Activated naive CD8-positive, alpha-beta T cell treated with anti-CD3 and anti-CD28 coated beads, Interleukin-2, amount 10 ng/mL, durations not matched to agents 7 days and 5 days (primary cell): Measurements from ENCODE around the gene SKP1. TPM values are rescaled to one million over a fixed set of nuclear protein-coding genes. Genes with fewer than 3 reads are reported as not detected.

Experiments used
- ATAC-seq: fragments of 150-1000 bp; cut with Tn5 transposase; one replicate; pipeline ENCODE4 v1.10.0; 2021; ENCODE audit warnings: low read depth, moderate library complexity
- POLR2A ChIA-PET: fragments of 350-600 bp; sonication (Branson Sonifier 250); formaldehyde crosslinking; loops from one replicate; lab custom pipeline; 2021; ENCODE audit warnings: antibody characterized with exemption; lab: Charles Lee
- DNase-seq: peaks from one replicate; pipeline ENCODE4 v3.0.0; 2021
- H3K27ac Mint-ChIP-seq: one replicate; pipeline ENCODE4 v1.8.0; 2022; ENCODE audit warnings: mild to moderate bottlenecking, mixed read lengths
- H3K27me3 Mint-ChIP-seq: one replicate; pipeline ENCODE4 v1.8.0; 2022; ENCODE audit warnings: mild to moderate bottlenecking, moderate library complexity, mixed read lengths
- H3K36me3 Mint-ChIP-seq: one replicate; pipeline ENCODE4 v1.8.0; 2021; ENCODE audit warnings: mild to moderate bottlenecking, mixed read lengths
- H3K4me1 Mint-ChIP-seq: one replicate; pipeline ENCODE4 v1.8.0; 2021; ENCODE audit warnings: mixed read lengths
- H3K4me3 Mint-ChIP-seq: one replicate; pipeline ENCODE4 v1.8.0; 2022; ENCODE audit warnings: mild to moderate bottlenecking, moderate library complexity, mixed read lengths
- H3K9me3 Mint-ChIP-seq: one replicate; pipeline ENCODE4 v1.8.0; 2021; ENCODE audit warnings: mixed read lengths
- total RNA-seq, 2 experiments: library from RNA; stranded (reverse); gene quantifications; one replicate each; pipeline ENCODE4 v1.2.3, GENCODE V29; 2021

Gene SKP1
- total RNA-seq, 2 experiments from 2014 or later = 193 to 206 TPM

DNA sequence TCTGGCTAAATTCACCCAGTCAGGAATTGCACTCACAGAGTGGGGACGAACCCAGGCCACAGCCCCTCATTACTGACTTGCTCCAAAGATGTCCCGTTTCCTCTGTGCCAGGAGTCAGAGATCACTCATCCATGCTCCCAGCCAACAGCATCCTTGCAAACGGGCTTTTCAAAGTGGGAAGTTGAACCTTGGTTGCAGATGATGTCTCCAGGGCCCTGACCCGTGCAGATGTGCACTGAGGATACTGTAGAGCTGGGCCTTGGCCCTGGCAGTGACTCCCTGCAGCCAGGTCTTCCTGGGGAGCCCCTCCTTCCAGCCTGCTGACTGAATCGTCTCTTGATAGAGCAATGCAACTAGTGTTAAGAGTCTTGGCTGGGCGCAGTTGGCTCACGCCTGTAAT is 40.0 kb downstream of the SKP1 start:
- ATAC-seq (no peak), DNase-seq (no peak)
- POLR2A ChIA-PET = interaction anchor here (0.7 to 5.2 kb wide), 8 partner anchors 9 to 93 kb away, joined by 3 to 60 read pairs (median 6); no protein-coding TSS in a partner anchor
- H3K9me3 Mint-ChIP-seq = no peaks in the 10 kb centered on the region
- peak overlapping the region; percentile 83 for H3K27ac Mint-ChIP-seq
- peaks cover 19% of the 10 kb centered on the region for H3K36me3 Mint-ChIP-seq
- H3K4me1 Mint-ChIP-seq = peaks cover 82% of the 10 kb centered on the region
- H3K4me3 Mint-ChIP-seq = peak overlapping the region; percentile 45
- no peaks in the 10 kb centered on the region for H3K27me3 Mint-ChIP-seq

GRCh38 chr5:134136221-134136631 is 40.5 kb downstream of the SKP1 start:
- no peak overlapping the region for H3K27ac Mint-ChIP-seq
- no peaks in the 10 kb centered on the region for H3K9me3 Mint-ChIP-seq
- no peaks in the 10 kb centered on the region for H3K27me3 Mint-ChIP-seq
- no peak for DNase-seq
- H3K4me1 Mint-ChIP-seq = peaks cover 83% of the 10 kb centered on the region
- ATAC-seq = no peak
- H3K4me3 Mint-ChIP-seq = peak overlapping the region; percentile 6
- H3K36me3 Mint-ChIP-seq = peaks cover 16% of the 10 kb centered on the region
- POLR2A ChIA-PET = interaction anchor here (1.1 to 4.8 kb wide), 4 partner anchors 9 to 50 kb away, joined by 3 to 31 read pairs (median 4); no protein-coding TSS in a partner anchor

DNA sequence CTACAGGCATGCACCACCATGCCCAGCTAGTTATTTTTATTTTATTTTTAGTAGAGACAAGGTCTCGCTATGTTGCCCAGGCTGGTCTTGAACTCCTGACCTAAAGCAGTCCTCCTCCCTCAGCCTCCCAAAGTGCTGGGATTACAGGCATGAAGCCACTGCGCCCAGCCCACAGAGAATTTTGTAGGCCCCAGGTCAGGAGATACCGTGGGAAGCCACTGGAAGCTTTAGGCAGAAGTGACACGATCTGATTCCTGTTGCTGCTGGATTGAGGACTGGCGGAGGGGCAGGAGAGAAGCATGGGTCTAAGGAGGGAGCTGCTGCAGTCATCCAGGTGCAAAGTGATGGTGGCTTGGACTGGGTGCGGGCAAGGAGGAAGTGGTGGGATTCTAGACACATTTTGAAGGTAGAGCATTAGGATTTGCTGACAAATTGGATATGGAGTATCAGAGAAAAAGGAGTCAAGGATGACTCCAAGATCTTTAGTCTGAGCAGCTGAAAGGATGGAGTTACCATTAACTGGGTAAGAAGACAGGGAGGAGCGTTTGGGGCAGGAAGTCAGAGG is 41.6 kb downstream of the SKP1 start:
- no peaks in the 10 kb centered on the region for H3K27me3 Mint-ChIP-seq
- no peak for ATAC-seq
- POLR2A ChIA-PET = interaction anchor here (0.6 to 4.8 kb wide), 6 partner anchors 8 to 390 kb away, joined by 3 to 31 read pairs (median 4); partner anchors contain the start of gene TCF7
- H3K4me3 Mint-ChIP-seq = peak overlapping the region; percentile 53
- H3K27ac Mint-ChIP-seq = peak overlapping the region; percentile 77
- H3K36me3 Mint-ChIP-seq = peaks cover 18% of the 10 kb centered on the region
- peaks cover 85% of the 10 kb centered on the region for H3K4me1 Mint-ChIP-seq
- H3K9me3 Mint-ChIP-seq = no peaks in the 10 kb centered on the region
- DNase-seq = no peak

- POLR2A ChIA-PET = interaction anchor here (0.9 to 4.8 kb wide), 7 partner anchors 11 to 43 kb away, joined by 3 to 31 read pairs (median 3); partner anchors contain the start of genes SKP1 and TCF7
- peaks cover 17% of the 10 kb centered on the region for H3K36me3 Mint-ChIP-seq
- no peaks in the 10 kb centered on the region for H3K9me3 Mint-ChIP-seq
- H3K4me3 Mint-ChIP-seq = no peak overlapping the region
- H3K4me1 Mint-ChIP-seq = peaks cover 88% of the 10 kb centered on the region
- DNase-seq (peak; percentile 27), ATAC-seq (no peak)
- H3K27ac Mint-ChIP-seq = no peak overlapping the region
- H3K27me3 Mint-ChIP-seq = no peaks in the 10 kb centered on the region
Observed at GRCh38 chr5:134133995-134134541, 42.7 kb downstream of the SKP1 start.

DNA sequence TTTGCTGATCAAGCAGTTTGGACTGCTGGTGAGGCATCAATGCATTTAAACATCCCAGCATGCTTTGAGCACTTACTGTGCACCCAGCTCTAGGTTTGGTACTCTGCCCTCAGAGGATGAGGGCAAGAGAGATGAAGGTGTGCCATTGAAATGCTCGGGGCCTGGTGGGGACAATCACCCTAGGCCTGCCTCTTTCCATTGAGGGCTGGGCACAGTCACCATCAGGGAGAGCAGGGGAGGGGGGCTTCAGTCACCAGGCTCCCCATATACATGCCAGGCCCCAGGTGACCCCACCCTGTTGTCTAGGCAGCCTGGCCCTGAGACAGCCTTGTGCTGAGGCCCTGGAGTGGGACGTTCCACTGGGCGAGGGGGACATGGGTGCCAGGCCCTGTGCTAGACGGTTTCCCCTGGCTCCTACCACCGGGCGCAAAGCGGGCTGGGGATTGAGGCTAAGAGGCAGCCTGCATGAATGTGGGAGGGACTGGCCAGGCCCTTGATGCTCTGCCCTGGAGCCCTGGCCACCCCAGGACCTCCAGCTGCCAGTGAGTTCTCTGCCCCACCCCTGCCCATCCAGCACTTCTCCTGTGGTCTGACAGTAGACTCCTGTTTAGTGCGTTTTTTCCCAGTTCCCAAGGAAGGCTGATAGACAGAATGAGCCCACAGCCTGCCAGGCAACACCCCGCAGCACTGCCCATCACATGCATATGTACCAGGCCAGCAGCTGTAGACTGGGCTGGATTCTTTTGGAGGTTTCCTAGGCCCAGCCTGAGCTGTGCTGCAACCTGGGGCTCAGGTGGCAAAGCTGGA is 43.4 kb downstream of the SKP1 start:
- Mint-ChIP-seq H3K27ac (peak overlapping the region; percentile 83), H3K36me3 (peaks cover 18% of the 10 kb centered on the region), H3K4me3 (peak overlapping the region; percentile 67), H3K9me3 (no peaks in the 10 kb centered on the region), H3K27me3 (no peaks in the 10 kb centered on the region), H3K4me1 (peaks cover 88% of the 10 kb centered on the region)
- DNase-seq = peak; percentile 34
- ATAC-seq = no peak
- POLR2A ChIA-PET = interaction anchor here (0.9 to 4.8 kb wide), 10 partner anchors 7 to 33 kb away, joined by 3 to 31 read pairs (median 7); partner anchors contain the start of gene TCF7

- H3K4me1 Mint-ChIP-seq = peaks cover 89% of the 10 kb centered on the region
- DNase-seq (peak; percentile 74), ATAC-seq (peak; percentile 64)
- no peaks in the 10 kb centered on the region for H3K9me3 Mint-ChIP-seq
- H3K27me3 Mint-ChIP-seq = no peaks in the 10 kb centered on the region
- H3K27ac Mint-ChIP-seq = peak overlapping the region; percentile 83
- POLR2A ChIA-PET = interaction anchor here (0.9 to 4.8 kb wide), 7 partner anchors 8 to 21 kb away, joined by 3 to 31 read pairs (median 7); partner anchors contain the start of gene TCF7
- H3K36me3 Mint-ChIP-seq = peaks cover 18% of the 10 kb centered on the region
- H3K4me3 Mint-ChIP-seq = peak overlapping the region; percentile 67
Observed at GRCh38 chr5:134132372-134133187, 44.2 kb downstream of the SKP1 start.

- Mint-ChIP-seq H3K4me3 (peak overlapping the region; percentile 89), H3K4me1 (peaks cover 88% of the 10 kb centered on the region)
Observed at GRCh38 chr5:134131578-134132350, 45.0 kb downstream of the SKP1 start.

GRCh38 chr5:134131165-134131564 is 45.6 kb downstream of the SKP1 start:
- H3K36me3 Mint-ChIP-seq = peaks cover 19% of the 10 kb centered on the region
- no peaks in the 10 kb centered on the region for H3K27me3 Mint-ChIP-seq
- H3K4me3 Mint-ChIP-seq = peak overlapping the region; percentile 89
- H3K9me3 Mint-ChIP-seq = no peaks in the 10 kb centered on the region
- peaks cover 88% of the 10 kb centered on the region for H3K4me1 Mint-ChIP-seq
- peak overlapping the region; percentile 83 for H3K27ac Mint-ChIP-seq
- ATAC-seq (no peak), DNase-seq (no peak)
- POLR2A ChIA-PET = interaction anchor here (4.3 to 10.9 kb wide), 3 partner anchors 8 to 30 kb away, joined by 25 to 174 read pairs (median 60); partner anchors contain the start of gene TCF7

More at GRCh38 chr5:134131578-134132350, 45.0 kb downstream of the SKP1 start:
- DNase-seq = peak; percentile 51
- POLR2A ChIA-PET = interaction anchor here (1.0 to 8.1 kb wide), 8 partner anchors 7 to 31 kb away, joined by 3 to 60 read pairs (median 15); partner anchors contain the start of gene TCF7
- Mint-ChIP-seq H3K27ac (peak overlapping the region; percentile 83), H3K9me3 (no peaks in the 10 kb centered on the region), H3K36me3 (peaks cover 18% of the 10 kb centered on the region), H3K27me3 (no peaks in the 10 kb centered on the region)
- ATAC-seq = no peak

DNA sequence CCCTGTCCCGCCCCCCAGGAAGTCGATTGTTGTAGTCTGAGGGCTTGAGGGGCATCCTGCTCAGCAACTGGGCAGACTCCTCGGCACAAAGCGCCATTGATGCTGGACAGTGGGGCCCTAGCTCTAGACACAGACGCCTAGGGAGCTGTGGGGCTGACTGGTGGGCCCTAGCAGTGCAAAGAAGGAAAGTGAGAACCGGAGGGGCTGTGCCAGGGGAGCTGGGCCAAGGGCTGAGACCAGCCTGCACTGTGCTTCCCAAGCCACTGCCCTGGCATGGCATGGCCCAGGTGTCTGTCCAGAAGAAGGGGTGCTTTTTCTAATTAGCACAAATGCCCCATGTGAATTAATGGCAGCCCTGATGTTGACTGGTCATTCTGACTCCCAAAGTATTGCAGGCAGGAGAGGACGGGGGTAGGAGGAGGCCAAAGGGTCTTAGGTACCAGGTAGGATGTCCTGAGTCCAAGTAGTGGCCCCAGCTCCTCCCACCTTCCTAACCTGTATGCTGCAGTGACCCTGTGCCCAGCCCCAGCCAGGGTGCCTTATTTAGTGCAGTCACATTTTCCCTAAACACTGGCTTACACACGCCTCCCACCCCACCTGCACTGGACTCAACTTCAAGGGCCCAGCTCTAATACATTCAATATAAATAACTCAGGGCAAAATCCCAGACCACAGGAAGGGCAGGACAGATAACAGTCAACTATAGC is 46.4 kb downstream of the SKP1 start:
- Mint-ChIP-seq H3K4me3 (peak overlapping the region; percentile 89), H3K27ac (peak overlapping the region; percentile 83), H3K4me1 (peaks cover 88% of the 10 kb centered on the region), H3K27me3 (no peaks in the 10 kb centered on the region), H3K36me3 (peaks cover 17% of the 10 kb centered on the region), H3K9me3 (no peaks in the 10 kb centered on the region)
- POLR2A ChIA-PET = interaction anchor here (1.0 to 10.9 kb wide), 6 partner anchors 9 to 50 kb away, joined by 3 to 174 read pairs (median 18); partner anchors contain the start of genes SKP1 and TCF7
- no peak for ATAC-seq
- peak; percentile 31 for DNase-seq

- peak; percentile 66 for DNase-seq
Observed at GRCh38 chr5:134129411-134130238, 47.1 kb downstream of the SKP1 start.

More at GRCh38 chr5:134129411-134130238, 47.1 kb downstream of the SKP1 start:
- peaks cover 14% of the 10 kb centered on the region for H3K36me3 Mint-ChIP-seq
- H3K9me3 Mint-ChIP-seq = no peaks in the 10 kb centered on the region
- no peaks in the 10 kb centered on the region for H3K27me3 Mint-ChIP-seq
- H3K4me1 Mint-ChIP-seq = peaks cover 91% of the 10 kb centered on the region
- H3K4me3 Mint-ChIP-seq = peak overlapping the region; percentile 89
- H3K27ac Mint-ChIP-seq = peak overlapping the region; percentile 83
- POLR2A ChIA-PET = interaction anchor here (0.5 to 10.9 kb wide), 10 partner anchors 8 to 698 kb away, joined by 3 to 174 read pairs (median 5); partner anchors contain the start of genes SKP1 and TCF7
- peak; percentile 22 for ATAC-seq
